HL-60/S4 treated with retinoic acid at 250 ng/mL for 4 days and 3 days (cell line): ENCODE data around the gene LYPLAL1.
"Not testable (repeated sequence)": the region's sequence is repeated elsewhere in the genome, so short reads cannot be mapped to it uniquely, and the experiment has no call there.

Experiments used
- in situ Hi-C: fragments of 300-500 bp; cut with MboI; formaldehyde crosslinking; loops from 2 replicates; pipeline ENCODE4 v1.7.0; 2022; ENCODE audit warnings: low sequenced_read_pairs

LYPLAL1 gene

GRCh38 chr1:219209578-219209977 lies 35.9 kb downstream of the LYPLAL1 start:
- in situ Hi-C loops, result no loop called here

- in situ Hi-C loops, result no loop called here
Observed at GRCh38 chr1:219210067-219210466, 36.4 kb downstream of the LYPLAL1 start.

GRCh38 chr1:219215477-219215876 lies 41.8 kb downstream of the LYPLAL1 start:
- in situ Hi-C loops, result no loop called here

DNA sequence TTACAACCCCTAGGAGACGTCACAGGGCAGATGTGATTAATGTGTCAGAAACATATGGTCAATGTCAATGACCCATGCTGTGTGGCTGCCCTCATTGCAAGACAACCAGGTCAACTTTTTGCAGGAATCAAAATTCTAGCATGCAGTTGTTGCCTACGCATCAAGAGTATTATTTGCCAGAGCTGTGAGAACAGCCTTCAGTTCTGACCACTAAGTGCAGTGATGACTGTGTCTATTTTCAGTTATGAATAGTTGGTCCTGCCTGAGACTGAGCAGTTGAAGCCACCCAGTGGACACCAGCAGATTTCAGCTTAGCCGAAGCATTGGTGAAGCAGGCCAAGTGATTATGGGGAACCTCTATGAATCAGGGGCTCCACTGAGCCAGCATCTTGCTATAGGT lies 47.3 kb downstream of the LYPLAL1 start:
- in situ Hi-C loops, result no loop called here

DNA sequence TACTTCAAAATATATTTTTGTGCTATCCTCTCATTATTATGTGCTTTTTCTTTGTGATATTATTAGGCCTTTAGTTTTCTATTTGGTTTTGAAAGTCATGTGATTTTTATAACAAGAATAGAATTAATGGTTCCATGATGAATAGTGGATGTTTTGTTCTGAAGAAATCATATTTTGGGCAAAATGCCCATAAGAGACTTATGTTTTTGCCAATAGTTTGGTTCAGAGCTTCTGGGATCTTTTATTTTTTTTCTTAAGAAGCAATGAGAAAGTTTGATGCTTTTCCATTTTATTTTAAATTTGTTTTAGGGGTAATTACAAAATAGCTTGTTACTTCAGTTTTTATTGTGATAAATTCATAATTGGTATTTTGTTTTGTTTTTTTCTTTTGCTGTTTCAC lies 49.8 kb downstream of the LYPLAL1 start:
- in situ Hi-C loops, result no loop called here

DNA sequence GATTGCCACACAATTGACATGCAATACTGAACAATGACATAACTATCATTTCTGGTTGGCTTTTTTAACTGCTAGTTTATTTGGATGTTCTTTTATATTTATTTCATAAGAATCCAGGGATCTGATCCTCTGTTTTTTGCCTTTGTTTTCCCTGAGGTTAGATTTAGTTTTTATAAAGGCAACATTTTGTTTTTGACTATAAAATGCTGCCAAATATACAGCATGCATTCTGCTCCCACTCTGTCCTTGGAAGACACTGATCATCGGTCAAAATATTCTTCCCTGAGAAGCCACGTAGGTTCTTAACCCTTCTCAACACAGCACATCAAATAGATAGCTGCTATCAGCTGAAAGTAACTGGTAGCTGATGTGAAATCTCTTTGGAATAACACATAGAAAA lies 52.5 kb downstream of the LYPLAL1 start:
- in situ Hi-C loops, result no loop called here

- in situ Hi-C loops, result no loop called here
Observed at GRCh38 chr1:219227360-219228057, 53.8 kb downstream of the LYPLAL1 start.

- in situ Hi-C loops, result no loop called here
Observed at GRCh38 chr1:219228058-219228419, 54.4 kb downstream of the LYPLAL1 start.

GRCh38 chr1:219232890-219233289 lies 59.2 kb downstream of the LYPLAL1 start:
- in situ Hi-C loops, result no loop called here

GRCh38 chr1:219235903-219236481 lies 62.3 kb downstream of the LYPLAL1 start:
- in situ Hi-C loops, result no loop called here

DNA sequence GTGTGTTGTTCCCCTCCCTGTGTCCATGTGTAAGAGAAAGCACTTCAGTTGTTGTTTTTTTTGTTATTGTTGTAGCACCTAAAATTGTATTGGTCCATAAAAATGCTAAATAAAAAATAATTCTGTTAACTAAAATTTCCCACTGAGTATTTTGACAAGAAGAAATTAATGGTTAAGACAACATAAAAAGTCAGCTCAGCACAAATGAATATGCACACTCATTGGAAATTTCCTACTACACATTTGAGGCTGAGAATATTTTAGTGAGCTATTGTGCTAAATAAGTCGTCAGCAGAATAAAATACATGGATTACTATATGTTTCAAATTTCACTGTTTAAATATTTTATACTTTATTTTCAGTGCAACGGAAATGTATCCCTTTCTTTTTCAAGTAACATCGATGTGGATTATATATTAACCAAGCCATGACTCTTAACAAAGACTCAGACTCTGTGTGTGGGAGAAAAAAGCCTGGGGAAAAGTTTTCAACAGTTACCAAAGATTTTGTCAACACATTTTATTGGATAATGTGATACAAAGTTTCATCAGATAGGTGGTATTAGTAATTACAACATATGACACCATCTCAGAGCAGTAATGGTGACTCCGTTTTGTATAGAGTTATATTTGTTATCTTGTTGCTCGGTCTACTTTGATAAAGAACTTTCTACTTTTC lies 63.4 kb downstream of the LYPLAL1 start:
- in situ Hi-C loops, result no loop called here

GRCh38 chr1:219239518-219239917 lies 65.8 kb downstream of the LYPLAL1 start:
- in situ Hi-C loops, result no loop called here

DNA sequence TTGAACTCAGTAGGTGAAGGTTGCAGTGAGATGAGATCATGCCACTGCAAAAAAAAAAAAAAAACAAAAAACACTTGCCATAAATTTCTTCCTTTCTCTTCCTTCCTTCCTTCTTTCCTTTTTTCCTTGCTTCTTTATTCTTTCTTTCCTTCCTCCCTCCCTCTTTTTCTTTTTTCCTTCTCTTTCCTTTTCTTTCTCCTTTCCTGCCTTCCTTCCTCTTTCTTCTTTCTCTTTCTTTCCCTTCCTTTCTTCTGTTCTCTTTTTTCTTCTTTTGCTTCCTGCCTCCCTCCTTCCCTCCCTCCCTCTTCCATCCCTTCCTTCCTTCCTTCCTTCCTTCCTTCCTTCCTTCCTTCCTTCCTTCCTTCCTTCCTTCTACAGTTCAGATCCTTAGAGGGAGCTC lies 71.2 kb downstream of the LYPLAL1 start:
- in situ Hi-C loops, result no loop called here

DNA sequence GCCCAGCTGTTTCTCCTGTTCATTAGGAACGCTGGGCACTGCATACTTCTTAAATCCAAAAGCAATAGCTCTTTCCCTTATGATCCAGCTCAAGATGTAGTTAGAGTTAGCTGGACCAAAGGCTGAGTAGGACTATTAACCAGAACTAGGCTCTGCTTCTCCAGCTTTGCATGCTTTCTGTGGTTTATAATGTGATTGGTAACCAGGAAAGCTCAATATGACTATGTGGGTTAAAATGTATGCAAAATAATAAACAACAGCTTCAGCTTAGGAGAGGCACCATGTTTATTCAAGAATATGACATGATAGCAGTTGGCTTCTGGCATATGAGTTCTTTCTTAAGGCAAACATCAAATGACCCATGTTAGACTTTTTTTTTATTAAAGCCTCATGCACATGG lies 73.8 kb downstream of the LYPLAL1 start:
- in situ Hi-C loops, result no loop called here

DNA sequence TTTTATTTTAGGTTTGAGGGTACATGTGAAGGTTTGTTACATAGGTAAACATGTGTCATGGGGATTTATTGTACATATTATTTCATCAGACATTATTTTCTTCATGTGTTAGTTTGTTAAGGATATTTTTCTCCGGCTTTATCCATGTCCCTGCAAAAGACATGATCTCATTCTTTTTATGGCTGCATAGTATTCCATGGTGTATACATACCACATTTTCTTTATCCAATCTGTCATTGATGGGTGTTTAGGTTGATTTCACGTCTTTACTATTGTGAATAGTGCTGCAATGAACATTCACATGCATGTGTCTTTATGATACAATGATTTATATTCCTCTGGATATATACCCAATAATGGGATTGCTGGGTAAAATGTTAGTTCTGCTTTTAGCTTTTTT lies 76.8 kb downstream of the LYPLAL1 start:
- in situ Hi-C loops, result not testable (repeated sequence)

- in situ Hi-C loops, result no loop called here
Observed at GRCh38 chr1:219257751-219258150, 84.1 kb downstream of the LYPLAL1 start.

GRCh38 chr1:219261454-219261853 lies 87.8 kb downstream of the LYPLAL1 start:
- in situ Hi-C loops, result no loop called here
